HK-2 (cell line): ENCODE measurements around the gene ZNF17.
"Not testable (repeated sequence)": the region's sequence is repeated elsewhere in the genome, so short reads cannot be mapped to it uniquely, and the experiment has no call there.

ENCODE experiments used
- DNase-seq: peaks from one replicate; pipeline ENCODE4 v3.0.0-alpha.2; 2018; ENCODE audit not compliant: unreplicated experiment

Gene ZNF17

GRCh38 chr19:57410877-57411671 is at the start of gene ZNF17:
ZNF17 (plus strand) TSS chr19:57411161; CDS start chr19:57413616, 2,455 bp downstream.
- peak; percentile 93 for DNase-seq

- no peak for DNase-seq
These were observed 48.5 kb upstream of the ZNF17 start for GRCh38 chr19:57362419-57362818.

DNA sequence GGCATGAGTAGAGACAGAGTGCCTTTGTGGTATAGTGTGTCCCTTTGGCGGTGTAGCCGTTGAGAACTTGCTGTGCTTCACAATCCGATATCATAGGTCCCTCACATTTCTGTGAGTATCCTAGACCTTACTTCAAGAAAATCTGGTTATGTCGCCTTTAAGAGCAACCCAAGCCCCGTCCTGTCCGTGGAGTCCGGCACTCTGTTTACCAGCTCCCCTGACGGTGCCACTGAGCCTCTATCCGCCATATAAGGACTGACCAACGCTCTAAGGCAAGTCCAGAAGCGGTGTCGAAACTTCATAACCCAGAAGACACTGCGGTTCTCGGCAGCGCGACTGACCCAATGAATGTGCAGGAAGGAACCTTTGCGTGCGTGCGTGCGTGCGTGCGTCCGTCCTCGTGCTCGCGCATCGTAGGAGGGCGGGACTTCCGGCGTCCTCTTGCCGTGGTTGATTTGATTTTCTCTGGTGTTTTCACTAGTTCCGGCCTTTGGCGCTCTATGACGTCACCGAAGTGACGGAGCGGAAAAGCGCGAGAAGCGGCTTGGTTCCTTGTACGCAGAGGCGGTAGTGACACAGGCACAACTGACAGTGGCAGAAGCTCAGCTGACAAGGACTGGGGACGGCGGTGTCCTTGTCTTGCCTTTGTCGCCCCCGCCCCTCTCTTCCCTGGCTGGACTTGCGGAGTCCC is 47.8 kb upstream of the ZNF17 start, which contains the start of the genes TRAPPC2B and ZNF547:
TSS of gene TRAPPC2B (plus strand) at position 555 of the 691 bp plus-strand sequence. CDS start 1,283 bp downstream, outside the sequence.
TSS of gene ZNF547 (plus strand) at position 555 of the 691 bp plus-strand sequence. CDS start 5,005 bp downstream, outside the sequence.
- DNase-seq: peak; percentile 100

DNA sequence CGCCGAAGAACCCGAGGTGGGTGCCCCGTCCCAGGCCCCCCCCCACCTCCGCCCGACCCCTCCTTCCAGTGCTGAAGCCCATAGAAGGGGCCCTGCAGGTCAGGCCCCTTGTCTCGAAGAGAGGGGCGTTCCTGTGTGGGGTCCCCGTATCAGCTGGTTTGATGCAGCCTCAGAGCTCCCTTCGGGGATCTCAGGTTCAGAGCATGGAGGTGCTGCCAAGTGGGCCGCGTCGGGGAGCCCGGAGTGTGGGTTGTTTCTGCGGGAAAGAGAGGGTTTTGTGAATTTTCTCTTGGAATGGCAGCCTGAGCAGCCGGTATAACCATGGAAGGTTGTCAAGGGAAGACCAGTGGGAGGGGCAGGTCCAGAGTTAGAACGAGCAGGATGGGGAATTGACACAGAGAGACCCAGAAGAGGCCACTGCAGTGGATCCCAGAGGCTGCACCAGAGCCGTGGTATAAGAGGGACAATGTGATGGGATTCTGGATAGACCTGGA is 47.2 kb upstream of the ZNF17 start:
- no peak for DNase-seq

DNA sequence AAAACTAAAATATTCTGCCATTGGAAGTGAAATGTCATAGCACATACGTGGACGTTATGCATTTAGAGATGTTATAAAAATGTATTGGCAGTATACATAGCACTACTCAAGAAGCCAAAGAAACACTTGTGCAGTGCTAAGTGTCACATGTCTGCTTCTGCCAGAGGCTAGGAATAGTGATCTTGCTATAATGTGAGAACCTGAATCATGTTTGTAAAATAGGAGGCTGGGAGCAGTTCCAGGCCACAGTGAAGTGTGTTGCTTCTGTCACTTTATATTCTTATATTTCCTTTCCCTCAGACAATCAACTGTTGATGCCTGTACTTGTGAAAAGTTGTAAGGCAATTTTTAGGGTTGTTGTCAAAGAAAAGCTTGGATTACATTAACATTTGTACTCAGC is 44.2 kb upstream of the ZNF17 start:
- no peak for DNase-seq

DNA sequence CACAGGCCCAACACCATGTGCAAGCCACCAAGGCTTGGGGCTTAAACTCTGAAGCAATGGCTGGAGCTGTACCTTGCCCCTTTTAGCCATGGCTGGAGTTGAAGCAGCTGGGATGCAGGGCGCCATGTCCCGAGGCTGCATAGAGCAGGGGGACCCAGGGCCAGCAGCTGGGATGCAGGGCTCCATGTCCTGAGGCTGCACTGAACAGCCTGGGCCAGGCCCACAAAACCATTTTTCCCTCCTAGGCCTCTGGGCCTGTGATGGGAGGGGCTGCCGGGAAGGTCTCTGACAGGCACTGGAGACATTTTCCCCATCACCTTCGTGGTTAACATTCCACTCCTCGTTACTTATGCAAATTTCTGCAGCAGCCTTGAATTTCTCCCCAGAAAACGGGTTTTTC is 36.8 kb upstream of the ZNF17 start:
- DNase-seq: no peak

DNA sequence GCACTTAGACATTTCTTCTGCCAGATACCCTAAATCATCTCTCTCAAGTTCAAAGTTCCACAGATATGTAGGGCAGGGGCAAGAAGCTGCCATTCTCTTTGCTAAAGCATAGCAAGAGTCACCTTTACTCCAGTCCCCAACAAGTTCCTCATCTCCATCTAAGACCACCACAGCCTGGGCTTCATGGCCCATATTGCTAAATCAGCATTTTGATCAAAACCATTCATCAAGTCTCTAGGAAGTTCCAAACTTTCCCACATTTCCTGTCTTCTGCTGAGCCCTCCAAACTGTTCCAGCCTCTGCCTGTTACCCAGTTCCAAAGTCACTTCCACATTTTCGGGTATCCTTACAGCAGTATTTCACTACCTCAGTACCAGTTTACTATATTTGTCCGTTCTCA is 36.3 kb upstream of the ZNF17 start:
- not testable (repeated sequence) for DNase-seq

DNA sequence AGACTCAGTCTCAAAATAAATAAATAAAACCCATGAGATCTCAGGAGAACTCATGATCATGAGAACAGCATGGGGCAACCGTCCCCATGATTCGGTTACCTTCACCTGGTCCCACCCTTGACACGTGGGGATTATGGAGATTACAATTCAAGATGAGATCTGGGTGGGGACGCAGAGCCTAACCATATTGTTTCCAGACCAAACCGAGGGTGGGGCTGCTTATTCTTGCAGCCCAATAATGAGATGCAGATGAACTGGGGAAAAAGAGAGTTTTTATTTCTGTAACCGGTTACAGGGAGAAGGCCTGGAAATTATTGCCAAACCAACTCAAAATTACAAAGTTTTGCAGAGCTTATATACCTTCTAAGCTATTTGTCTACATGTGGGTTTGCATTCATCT is 34.8 kb upstream of the ZNF17 start:
- no peak for DNase-seq

GRCh38 chr19:57377498-57378146 is 33.3 kb upstream of the ZNF17 start:
- DNase-seq: no peak

DNA sequence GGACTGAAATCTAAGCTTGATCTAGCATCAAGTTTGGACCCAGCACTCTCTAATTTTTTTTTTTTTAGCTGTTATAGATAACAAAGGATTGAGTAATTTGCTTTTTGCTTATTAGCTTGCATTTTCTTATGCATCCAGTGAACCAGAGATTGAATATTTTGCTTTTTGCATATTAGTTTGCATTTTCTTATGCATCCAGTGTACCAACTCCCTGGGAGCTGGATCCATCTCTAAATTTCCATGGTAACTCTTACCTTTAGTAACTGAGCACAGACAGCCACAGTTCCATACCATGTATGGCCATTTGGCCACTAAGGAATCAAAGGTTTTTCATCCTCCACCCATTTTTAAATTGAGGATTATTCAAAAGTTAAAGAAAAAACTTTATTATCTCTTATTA is 30.0 kb upstream of the ZNF17 start:
- no peak for DNase-seq

DNA sequence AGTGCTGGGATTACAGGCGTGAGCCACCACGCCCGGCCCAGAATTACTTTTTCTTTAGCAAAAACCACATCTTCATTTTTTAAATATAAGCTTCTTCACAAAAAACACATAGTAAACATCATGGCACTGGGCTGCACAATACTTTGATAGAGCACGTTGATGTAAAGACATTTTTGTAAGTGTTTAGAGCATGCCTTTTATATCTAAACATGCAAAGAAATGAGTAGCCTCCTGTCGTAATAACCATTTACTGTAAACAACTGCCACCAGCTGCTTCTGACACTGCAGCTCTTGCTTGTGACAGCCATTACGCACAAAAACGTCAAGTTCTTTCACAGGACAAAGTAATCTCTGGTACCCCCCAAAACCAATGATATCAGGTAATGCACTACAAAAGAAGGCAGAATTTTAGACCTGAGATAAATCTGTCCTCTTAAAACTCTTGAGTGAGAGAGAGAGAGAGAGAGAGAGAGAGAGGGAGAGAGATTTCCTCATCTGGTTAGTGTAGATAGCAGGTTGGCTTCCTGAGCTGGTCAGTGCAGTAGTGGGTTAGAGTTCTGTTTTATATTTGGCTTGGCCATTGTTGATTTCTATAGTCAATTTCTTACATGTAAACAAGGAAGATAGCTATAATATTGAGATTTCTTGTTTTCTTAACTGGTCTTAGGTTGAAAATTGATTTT is 28.0 kb upstream of the ZNF17 start:
- no peak for DNase-seq

- DNase-seq: no peak
These were observed 21.7 kb upstream of the ZNF17 start for GRCh38 chr19:57389194-57389729.

DNA sequence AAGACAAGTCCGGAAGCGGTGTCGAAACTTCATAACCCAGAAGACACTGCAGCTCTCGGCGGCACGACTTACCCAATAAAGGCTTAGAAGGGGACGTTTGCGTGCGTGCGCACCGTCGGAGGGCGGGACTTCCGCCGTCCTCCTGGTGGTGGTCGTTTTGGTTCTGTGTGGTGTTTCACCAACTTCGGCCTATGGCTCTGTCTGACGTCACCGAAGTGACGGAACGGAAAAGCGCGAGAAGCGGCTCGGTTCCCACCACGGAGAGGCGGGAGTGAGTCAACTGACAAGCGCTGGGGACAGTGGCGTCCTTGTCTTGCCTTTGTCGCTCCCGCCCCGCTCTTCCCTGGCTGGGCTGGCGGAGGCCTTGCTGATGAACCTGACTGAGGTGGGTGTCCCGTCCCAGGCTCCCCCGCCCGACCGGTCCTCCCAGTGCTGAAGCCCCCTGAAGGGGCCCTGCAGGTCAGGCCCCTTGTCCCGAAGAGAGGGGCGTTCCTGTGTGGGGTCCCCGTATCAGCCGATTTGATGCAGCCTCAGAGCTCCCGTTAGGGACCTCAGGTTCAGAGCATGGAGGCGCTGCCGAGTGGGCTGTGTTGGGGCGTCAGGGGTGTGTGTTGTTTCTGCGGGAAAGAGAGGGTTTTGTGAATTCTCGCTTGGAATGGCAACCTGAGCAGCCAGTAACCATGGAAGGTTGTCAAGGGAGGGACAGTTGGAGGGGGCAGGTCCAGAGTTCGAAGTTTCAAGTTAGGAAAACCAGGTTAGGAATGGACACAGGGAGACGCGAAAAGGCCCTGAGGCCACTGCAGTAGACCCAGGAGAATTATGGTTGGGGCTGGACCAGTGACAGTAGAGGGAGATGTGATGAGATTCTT is 21.0 kb upstream of the ZNF17 start, which contains the start of gene ZNF548:
TSS of gene ZNF548 (plus strand) at position 125 of the 869 bp plus-strand sequence. CDS start at position 371, 246 bp downstream.
- DNase-seq: peak; percentile 98

- DNase-seq: no peak
These were observed 15.3 kb upstream of the ZNF17 start for GRCh38 chr19:57395710-57396109.

- no peak for DNase-seq
These were observed 12.1 kb upstream of the ZNF17 start for GRCh38 chr19:57398868-57399267.

DNA sequence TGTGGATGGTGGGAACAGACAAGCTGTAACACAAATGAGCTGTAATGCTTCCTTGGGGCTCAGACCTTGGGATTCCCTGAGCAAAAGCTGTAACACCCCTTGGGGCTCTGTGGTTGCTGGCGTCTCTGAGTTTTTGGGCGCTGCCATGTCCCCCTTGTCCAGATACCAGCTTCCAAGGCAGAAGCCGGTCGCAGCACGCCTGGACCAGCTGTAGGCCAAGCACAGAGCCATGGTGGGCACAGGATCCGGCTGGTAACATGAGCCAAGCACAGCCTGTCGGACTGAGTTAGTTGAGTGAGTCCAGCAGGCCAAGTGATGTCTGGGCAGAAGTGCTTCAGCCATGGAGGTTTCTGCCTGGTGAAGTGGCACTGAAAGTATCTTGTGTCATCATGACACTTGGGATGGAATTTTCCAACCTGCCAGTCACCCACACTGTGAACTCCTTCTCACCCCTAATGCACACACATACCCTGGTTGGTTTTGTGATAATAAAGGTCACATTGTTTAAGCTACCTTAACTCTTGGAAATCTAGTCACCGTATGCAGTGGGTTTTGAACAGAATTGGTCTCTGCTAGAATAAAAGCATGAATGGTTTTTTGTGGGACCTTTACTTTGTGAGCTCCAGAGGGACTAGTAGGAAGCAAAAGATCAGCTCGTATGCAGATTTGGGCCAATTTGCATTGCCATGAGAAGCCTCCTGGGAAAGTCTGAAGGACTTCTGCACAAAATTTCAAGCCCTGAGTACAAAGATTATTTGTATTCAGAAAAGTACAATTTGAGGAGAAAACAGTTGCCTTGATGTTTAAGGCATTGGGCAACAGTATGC is 7.0 kb upstream of the ZNF17 start:
- no peak for DNase-seq

- DNase-seq: peak; percentile 55
These were observed 4.3 kb upstream of the ZNF17 start for GRCh38 chr19:57406516-57407123.

DNA sequence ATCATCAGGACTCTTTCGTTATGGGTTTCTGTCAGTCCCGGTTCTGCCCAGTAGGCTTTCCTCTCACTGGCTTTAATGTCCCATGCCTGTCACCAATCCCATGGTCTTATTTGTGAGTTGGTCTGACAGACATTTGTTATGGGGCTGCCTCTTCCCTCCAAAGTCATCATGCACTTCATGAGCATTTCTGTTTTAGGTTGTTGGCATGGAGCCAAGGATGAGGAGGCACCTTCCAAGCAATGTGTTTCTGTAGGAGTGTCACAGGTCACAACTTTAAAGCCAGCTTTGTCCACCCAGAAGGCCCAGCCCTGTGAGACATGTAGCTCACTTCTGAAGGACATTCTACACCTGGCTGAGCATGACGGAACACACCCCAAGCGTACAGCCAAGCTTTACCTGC is 8.5 kb downstream of the ZNF17 start:
- no peak for DNase-seq

- no peak for DNase-seq
These were observed 10.1 kb downstream of the ZNF17 start for GRCh38 chr19:57421037-57421436.
